HEK293 (cell line): Measurements from ENCODE around the gene PKDCC.

ENCODE experiments used
- REST ChIP-seq: fragments of 450-650 bp; formaldehyde crosslinking; IDR thresholded peaks from 2 replicates; pipeline ENCODE4 v1.5.1; 2016; ENCODE audit warnings: missing biosample characterization, missing genetic modification characterization
- TRIM28 ChIP-seq: IDR thresholded peaks from 2 replicates; pipeline ENCODE4 v1.6.1; 2011; ENCODE audit warnings: low read length, control low read depth, borderline replicate concordance
- ZNF148 ChIP-seq: fragments of 450-650 bp; formaldehyde crosslinking; IDR thresholded peaks from 2 replicates; pipeline ENCODE4 v1.5.0; 2017; ENCODE audit warnings: missing biosample characterization, missing genetic modification characterization, borderline replicate concordance
- TF ChIP-seq, protein P1 (sequence below): fragments of 450-650 bp; formaldehyde crosslinking; IDR thresholded peaks from 2 replicates; pipeline ENCODE4 v1.5.1; 2016; ENCODE audit warnings: missing biosample characterization, missing genetic modification characterization

GRCh38 chr2:42008241-42008921 is 39.4 kb upstream of the PKDCC start:
- TF ChIP-seq ZNF148 (tag by site-specific recombination) (no peak), REST (tag by site-specific recombination) (no peak), TRIM28 (no peak)
- TF ChIP-seq, protein P1, sequence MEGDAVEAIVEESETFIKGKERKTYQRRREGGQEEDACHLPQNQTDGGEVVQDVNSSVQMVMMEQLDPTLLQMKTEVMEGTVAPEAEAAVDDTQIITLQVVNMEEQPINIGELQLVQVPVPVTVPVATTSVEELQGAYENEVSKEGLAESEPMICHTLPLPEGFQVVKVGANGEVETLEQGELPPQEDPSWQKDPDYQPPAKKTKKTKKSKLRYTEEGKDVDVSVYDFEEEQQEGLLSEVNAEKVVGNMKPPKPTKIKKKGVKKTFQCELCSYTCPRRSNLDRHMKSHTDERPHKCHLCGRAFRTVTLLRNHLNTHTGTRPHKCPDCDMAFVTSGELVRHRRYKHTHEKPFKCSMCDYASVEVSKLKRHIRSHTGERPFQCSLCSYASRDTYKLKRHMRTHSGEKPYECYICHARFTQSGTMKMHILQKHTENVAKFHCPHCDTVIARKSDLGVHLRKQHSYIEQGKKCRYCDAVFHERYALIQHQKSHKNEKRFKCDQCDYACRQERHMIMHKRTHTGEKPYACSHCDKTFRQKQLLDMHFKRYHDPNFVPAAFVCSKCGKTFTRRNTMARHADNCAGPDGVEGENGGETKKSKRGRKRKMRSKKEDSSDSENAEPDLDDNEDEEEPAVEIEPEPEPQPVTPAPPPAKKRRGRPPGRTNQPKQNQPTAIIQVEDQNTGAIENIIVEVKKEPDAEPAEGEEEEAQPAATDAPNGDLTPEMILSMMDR (tag by site-specific recombination), result no peak
